Ascending aorta (tissue), 2 donors: ENCODE results near the gene GABRA4. TPM values are rescaled to one million over a fixed set of nuclear protein-coding genes. Genes with fewer than 3 reads are reported as not detected.

Experiments used
- DNase-seq, 2 donors: peaks; one replicate each; pipeline ENCODE4 v3.0.0-alpha.2; 2019; ENCODE audit warnings: low spot score in 2 of 2
- H3K27ac ChIP-seq, 2 donors: fragments of 200-600 bp; sonication (generic); one replicate each; pipeline ENCODE4 v1.5.1; 2016 to 2017; ENCODE audit warnings: mild to moderate bottlenecking in 1 of 2
- H3K27me3 ChIP-seq: fragments of 200-600 bp; sonication (generic); one replicate; pipeline ENCODE4 v1.5.1; 2017
- H3K36me3 ChIP-seq, 2 donors: fragments of 200-600 bp; sonication (generic); one replicate each; pipeline ENCODE4 v1.5.1; 2016
- H3K4me1 ChIP-seq, 2 donors: fragments of 200-600 bp; sonication (generic); one replicate each; pipeline ENCODE4 v1.5.1; 2016 to 2017; ENCODE audit warnings: mild to moderate bottlenecking in 1 of 2
- H3K4me3 ChIP-seq, 2 donors: fragments of 200-600 bp; sonication (generic); one replicate each; pipeline ENCODE4 v1.5.1; 2016 to 2017; ENCODE audit warnings: mild to moderate bottlenecking in 1 of 2
- H3K9me3 ChIP-seq, 2 donors: fragments of 200-600 bp; sonication (generic); one replicate each; pipeline ENCODE4 v1.5.1; 2016
- CTCF ChIP-seq, 3 experiments: fragments of 200-600 bp in 2 of 3; fragments of 450-650 bp in 1 of 3; sonication (generic) in 2 of 3; IDR thresholded peaks; one replicate each; pipeline ENCODE4 v1.5.1; 2016 to 2019; ENCODE audit warnings: antibody characterized with exemption in 3 of 3, mild to moderate bottlenecking in 1 of 3, moderate library complexity in 1 of 3
- intact Hi-C: fragments of 100-400 bp; cut with DNase I; formaldehyde crosslinking; loops from one replicate; pipeline ENCODE4 v1.15.1; 2023
- total RNA-seq: library from RNA; depleted of rRNA; stranded (reverse); fragments of >200 nt; gene quantifications from one replicate; pipeline ENCODE4 v1.1.0, GENCODE V29; 2016

Gene GABRA4
- total RNA-seq, 1 donor from 2014 or later = 0.11 TPM

DNA sequence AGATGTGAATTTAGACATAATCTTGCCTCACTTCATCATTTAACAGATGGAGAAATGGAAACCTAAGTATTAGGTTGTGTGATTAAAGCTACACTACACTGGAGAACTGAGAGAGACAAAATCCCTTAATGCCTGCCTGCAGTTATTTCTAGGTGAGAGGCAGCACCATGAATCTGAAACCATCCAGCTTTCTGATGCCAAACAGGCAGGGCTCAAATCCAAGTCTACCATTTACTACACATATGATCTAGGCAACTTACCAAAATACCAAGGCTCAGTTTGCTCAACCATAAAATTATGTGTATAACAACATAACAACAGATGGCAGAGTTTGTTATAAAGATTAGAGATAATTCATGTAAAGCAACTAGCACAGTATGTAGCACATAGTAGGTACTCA is 38.7 kb downstream of the GABRA4 start:
- H3K4me1 ChIP-seq = no peaks in the 10 kb centered on the region
- H3K4me3 ChIP-seq = no peak overlapping the region
- no peak for TF ChIP-seq CTCF (IDR thresholded peaks at IDR 0.05)
- no peaks in the 10 kb centered on the region for H3K36me3 ChIP-seq
- no peaks in the 10 kb centered on the region for H3K9me3 ChIP-seq
- H3K27ac ChIP-seq = no peak overlapping the region
- intact Hi-C loops = no loop called here
- DNase-seq = no peak
- H3K27me3 ChIP-seq = no peaks in the 10 kb centered on the region

GRCh38 chr4:46953564-46953963 is 39.8 kb downstream of the GABRA4 start:
- no peaks in the 10 kb centered on the region for H3K4me1 ChIP-seq
- TF ChIP-seq CTCF (IDR thresholded peaks at IDR 0.05) = no peak
- H3K4me3 ChIP-seq = no peak overlapping the region
- H3K36me3 ChIP-seq = no peaks in the 10 kb centered on the region
- no peak overlapping the region for H3K27ac ChIP-seq
- no peak for DNase-seq
- no peaks in the 10 kb centered on the region for H3K27me3 ChIP-seq
- intact Hi-C loops = no loop called here
- H3K9me3 ChIP-seq = no peaks in the 10 kb centered on the region

DNA sequence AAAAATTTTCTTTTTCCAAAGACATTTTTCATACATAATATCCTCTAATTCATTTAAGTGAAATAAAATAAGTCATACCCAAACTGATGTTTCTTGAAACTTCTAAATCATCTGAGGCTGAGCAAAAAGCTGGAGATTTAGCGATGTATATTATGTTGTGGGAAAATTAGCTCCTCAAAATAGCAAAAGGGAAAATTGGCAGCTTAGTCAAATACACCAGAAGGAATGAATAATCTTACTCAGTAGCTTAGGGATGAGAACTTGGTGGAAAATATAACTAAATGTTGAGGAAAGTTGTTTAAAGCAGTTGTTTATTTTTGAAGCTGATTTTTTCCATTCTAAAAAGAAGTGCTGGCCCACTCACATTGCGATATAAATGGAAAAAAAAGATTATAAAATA is 40.9 kb downstream of the GABRA4 start:
- H3K4me3 ChIP-seq = no peak overlapping the region
- H3K27ac ChIP-seq = no peak overlapping the region
- no peak for DNase-seq
- no peaks in the 10 kb centered on the region for H3K27me3 ChIP-seq
- no peaks in the 10 kb centered on the region for H3K36me3 ChIP-seq
- no peak for TF ChIP-seq CTCF (IDR thresholded peaks at IDR 0.05)
- H3K4me1 ChIP-seq = no peaks in the 10 kb centered on the region
- H3K9me3 ChIP-seq = no peaks in the 10 kb centered on the region
- intact Hi-C loops = no loop called here

DNA sequence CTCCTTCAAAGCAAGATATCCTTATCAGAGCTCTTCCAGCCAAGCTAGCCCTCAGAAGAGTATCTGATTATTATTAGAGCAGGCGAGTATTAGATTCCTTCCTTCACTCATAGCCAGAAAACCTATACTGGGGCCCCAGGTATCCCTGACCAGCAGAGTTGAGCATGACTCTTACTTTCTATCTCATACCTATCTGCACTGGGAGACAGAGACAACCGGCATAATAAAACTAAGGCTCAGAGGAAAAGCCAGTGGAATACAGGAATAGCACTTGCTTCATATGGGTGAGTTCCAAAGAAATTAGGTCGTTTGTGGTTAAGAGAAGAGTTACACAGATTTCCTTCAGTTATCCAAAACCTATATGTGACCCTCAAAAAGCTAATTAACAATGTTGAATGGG is 42.6 kb downstream of the GABRA4 start:
- TF ChIP-seq CTCF (IDR thresholded peaks at IDR 0.05) = no peak
- no peak overlapping the region for H3K27ac ChIP-seq
- no peaks in the 10 kb centered on the region for H3K9me3 ChIP-seq
- no peak overlapping the region for H3K4me3 ChIP-seq
- no peak for DNase-seq
- H3K4me1 ChIP-seq = no peaks in the 10 kb centered on the region
- no peaks in the 10 kb centered on the region for H3K27me3 ChIP-seq
- no peaks in the 10 kb centered on the region for H3K36me3 ChIP-seq
- intact Hi-C loops = no loop called here

- no peaks in the 10 kb centered on the region for H3K27me3 ChIP-seq
- no peak for TF ChIP-seq CTCF (IDR thresholded peaks at IDR 0.05)
- DNase-seq = no peak
Measured at GRCh38 chr4:46949822-46950221, 43.6 kb downstream of the GABRA4 start.

GRCh38 chr4:46947541-46947940 is 45.8 kb downstream of the GABRA4 start:
- Histone ChIP-seq H3K4me1 (no peaks in the 10 kb centered on the region), H3K36me3 (no peaks in the 10 kb centered on the region), H3K27ac (no peak overlapping the region), H3K9me3 (no peaks in the 10 kb centered on the region), H3K27me3 (no peaks in the 10 kb centered on the region), H3K4me3 (no peak overlapping the region)
- intact Hi-C loops = no loop called here
- no peak for TF ChIP-seq CTCF (IDR thresholded peaks at IDR 0.05)
- DNase-seq = no peak

More at GRCh38 chr4:46949822-46950221, 43.6 kb downstream of the GABRA4 start:
- H3K9me3 ChIP-seq = no peaks in the 10 kb centered on the region
- H3K4me3 ChIP-seq = no peak overlapping the region
- H3K4me1 ChIP-seq = no peaks in the 10 kb centered on the region
- intact Hi-C loops = no loop called here
- H3K27ac ChIP-seq = no peak overlapping the region
- no peaks in the 10 kb centered on the region for H3K36me3 ChIP-seq
